Mesothelial cell of epicardium (in vitro differentiated cells): ENCODE measurements around the gene IL23R. TPM values are rescaled to one million over a fixed set of nuclear protein-coding genes. Genes with fewer than 3 reads are reported as not detected.

ENCODE experiments used
- DNase-seq, 2 experiments: peaks; one replicate each; pipeline ENCODE4 v3.0.0; 2021; ENCODE audit warnings: low spot score in 2 of 2; ENCODE audit not compliant: unreplicated experiment in 2 of 2
- H3K27ac Mint-ChIP-seq: 2 replicates; pipeline ENCODE4 v1.8.0; 2021; ENCODE audit warnings: mixed read lengths
- H3K27me3 Mint-ChIP-seq: 2 replicates; pipeline ENCODE4 v1.8.0; 2021; ENCODE audit warnings: low read depth, mixed read lengths
- H3K36me3 Mint-ChIP-seq: 2 replicates; pipeline ENCODE4 v1.8.0; 2021; ENCODE audit warnings: mixed read lengths
- H3K4me1 Mint-ChIP-seq: 2 replicates; pipeline ENCODE4 v1.8.0; 2021; ENCODE audit warnings: mixed read lengths
- H3K4me3 Mint-ChIP-seq: 2 replicates; pipeline ENCODE4 v1.8.0; 2021; ENCODE audit warnings: mild to moderate bottlenecking, moderate library complexity, mixed read lengths
- H3K9me3 Mint-ChIP-seq: 2 replicates; pipeline ENCODE4 v1.8.0; 2021; ENCODE audit warnings: mixed read lengths
- CTCF ChIP-seq: fragments of 200-600 bp; sonication (generic); IDR thresholded peaks from one replicate; pipeline ENCODE4 v1.5.0; 2021; ENCODE audit warnings: antibody characterized with exemption; ENCODE audit not compliant: unreplicated experiment
- total RNA-seq: library from RNA; stranded (reverse); gene quantifications from 3 replicates; pipeline ENCODE4 v1.2.1, GENCODE V29; 2021

The IL23R gene
- total RNA-seq, 1 donor from 2014 or later = 0.09 TPM

- DNase-seq = no peak
- H3K9me3 Mint-ChIP-seq = peaks cover 12% of the 10 kb centered on the region
- TF ChIP-seq CTCF = no peak
- peaks cover 6% of the 10 kb centered on the region for H3K4me1 Mint-ChIP-seq
- no peaks in the 10 kb centered on the region for H3K36me3 Mint-ChIP-seq
- H3K27ac Mint-ChIP-seq = no peak overlapping the region
- H3K27me3 Mint-ChIP-seq = peaks cover 50% of the 10 kb centered on the region
- H3K4me3 Mint-ChIP-seq = no peak overlapping the region
Observed at GRCh38 chr1:67150931-67151330, 15.3 kb upstream of the IL23R start.

- TF ChIP-seq CTCF = no peak
- Mint-ChIP-seq H3K4me3 (no peak overlapping the region), H3K4me1 (no peaks in the 10 kb centered on the region), H3K27ac (no peak overlapping the region), H3K27me3 (peaks cover 28% of the 10 kb centered on the region), H3K36me3 (no peaks in the 10 kb centered on the region), H3K9me3 (peaks cover 15% of the 10 kb centered on the region)
- DNase-seq = no peak
Observed at GRCh38 chr1:67158401-67158800, 7.9 kb upstream of the IL23R start.

- DNase-seq = no peak
- Mint-ChIP-seq H3K27me3 (peaks cover 22% of the 10 kb centered on the region), H3K36me3 (no peaks in the 10 kb centered on the region), H3K4me3 (no peak overlapping the region), H3K4me1 (no peaks in the 10 kb centered on the region), H3K9me3 (peaks cover 15% of the 10 kb centered on the region), H3K27ac (no peak overlapping the region)
- no peak for TF ChIP-seq CTCF
Observed at GRCh38 chr1:67159233-67159632, 7.0 kb upstream of the IL23R start.

- H3K4me1 Mint-ChIP-seq = no peaks in the 10 kb centered on the region
- peaks cover 3% of the 10 kb centered on the region for H3K9me3 Mint-ChIP-seq
- no peak for DNase-seq
- no peaks in the 10 kb centered on the region for H3K36me3 Mint-ChIP-seq
- no peaks in the 10 kb centered on the region for H3K27me3 Mint-ChIP-seq
- H3K4me3 Mint-ChIP-seq = no peak overlapping the region
- no peak overlapping the region for H3K27ac Mint-ChIP-seq
- no peak for TF ChIP-seq CTCF
Observed at GRCh38 chr1:67162954-67163353, 3.3 kb upstream of the IL23R start.

- Mint-ChIP-seq H3K4me1 (no peaks in the 10 kb centered on the region), H3K36me3 (no peaks in the 10 kb centered on the region), H3K27ac (no peak overlapping the region), H3K4me3 (no peak overlapping the region), H3K27me3 (no peaks in the 10 kb centered on the region), H3K9me3 (no peaks in the 10 kb centered on the region)
- TF ChIP-seq CTCF = no peak
- DNase-seq = no peak
Observed at GRCh38 chr1:67165468-67166041, 699 bp upstream of the IL23R start.

GRCh38 chr1:67169496-67169895 is 3.2 kb downstream of the IL23R start:
- Mint-ChIP-seq H3K4me1 (peaks cover 12% of the 10 kb centered on the region), H3K4me3 (no peak overlapping the region), H3K36me3 (no peaks in the 10 kb centered on the region), H3K27me3 (no peaks in the 10 kb centered on the region), H3K9me3 (no peaks in the 10 kb centered on the region), H3K27ac (no peak overlapping the region)
- TF ChIP-seq CTCF = no peak
- no peak for DNase-seq
